ENCODE measurements around the gene PLCZ1. TPM values are rescaled to one million over a fixed set of nuclear protein-coding genes. Genes with fewer than 3 reads are reported as not detected.

PLCZ1 gene
- total RNA-seq, 4 donors from 2014 or later: not detected

- TF ChIP-seq, protein P1, sequence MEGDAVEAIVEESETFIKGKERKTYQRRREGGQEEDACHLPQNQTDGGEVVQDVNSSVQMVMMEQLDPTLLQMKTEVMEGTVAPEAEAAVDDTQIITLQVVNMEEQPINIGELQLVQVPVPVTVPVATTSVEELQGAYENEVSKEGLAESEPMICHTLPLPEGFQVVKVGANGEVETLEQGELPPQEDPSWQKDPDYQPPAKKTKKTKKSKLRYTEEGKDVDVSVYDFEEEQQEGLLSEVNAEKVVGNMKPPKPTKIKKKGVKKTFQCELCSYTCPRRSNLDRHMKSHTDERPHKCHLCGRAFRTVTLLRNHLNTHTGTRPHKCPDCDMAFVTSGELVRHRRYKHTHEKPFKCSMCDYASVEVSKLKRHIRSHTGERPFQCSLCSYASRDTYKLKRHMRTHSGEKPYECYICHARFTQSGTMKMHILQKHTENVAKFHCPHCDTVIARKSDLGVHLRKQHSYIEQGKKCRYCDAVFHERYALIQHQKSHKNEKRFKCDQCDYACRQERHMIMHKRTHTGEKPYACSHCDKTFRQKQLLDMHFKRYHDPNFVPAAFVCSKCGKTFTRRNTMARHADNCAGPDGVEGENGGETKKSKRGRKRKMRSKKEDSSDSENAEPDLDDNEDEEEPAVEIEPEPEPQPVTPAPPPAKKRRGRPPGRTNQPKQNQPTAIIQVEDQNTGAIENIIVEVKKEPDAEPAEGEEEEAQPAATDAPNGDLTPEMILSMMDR (IDR thresholded peaks at IDR 0.05): no peak
- peak; percentile 51 for ATAC-seq (ENCODE audit: low FRiP score)
- no peak for DNase-seq (ENCODE audit: low spot score)
Measured at GRCh38 chr12:18684430-18684829, 53.4 kb downstream of the PLCZ1 start.

DNA sequence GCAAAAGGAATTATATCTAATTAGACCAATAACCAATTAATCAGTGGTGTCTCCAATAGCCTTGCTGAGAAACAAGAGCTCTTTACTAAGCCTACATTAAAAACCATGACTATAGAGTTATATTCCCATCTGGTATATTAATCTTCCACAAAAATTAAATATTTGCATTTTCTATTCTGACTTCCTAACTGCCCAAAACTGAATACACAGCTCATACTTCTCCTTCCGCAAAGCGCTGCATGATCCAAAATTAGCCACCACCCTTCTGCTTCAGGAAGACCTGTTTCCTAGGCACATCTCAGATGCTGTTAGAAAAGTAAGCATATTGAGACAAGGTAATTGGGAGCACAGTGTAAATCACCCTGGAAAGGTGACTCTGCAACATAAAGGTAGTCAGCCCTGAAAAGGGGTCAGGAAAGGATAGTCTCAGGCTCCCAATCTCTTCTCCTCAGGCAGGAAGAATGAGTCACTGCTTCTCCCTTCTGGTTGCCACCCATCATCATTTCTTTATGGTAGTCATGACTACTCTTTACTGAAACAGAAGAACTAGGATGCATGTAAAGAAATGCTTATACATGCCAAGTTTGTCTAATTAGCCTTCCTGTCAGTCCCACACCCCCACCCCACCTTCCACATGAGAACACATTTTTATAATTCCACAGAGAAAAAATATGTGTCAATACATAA lies 54.3 kb downstream of the PLCZ1 start:
- ATAC-seq (ENCODE audit: low FRiP score): no peak

DNA sequence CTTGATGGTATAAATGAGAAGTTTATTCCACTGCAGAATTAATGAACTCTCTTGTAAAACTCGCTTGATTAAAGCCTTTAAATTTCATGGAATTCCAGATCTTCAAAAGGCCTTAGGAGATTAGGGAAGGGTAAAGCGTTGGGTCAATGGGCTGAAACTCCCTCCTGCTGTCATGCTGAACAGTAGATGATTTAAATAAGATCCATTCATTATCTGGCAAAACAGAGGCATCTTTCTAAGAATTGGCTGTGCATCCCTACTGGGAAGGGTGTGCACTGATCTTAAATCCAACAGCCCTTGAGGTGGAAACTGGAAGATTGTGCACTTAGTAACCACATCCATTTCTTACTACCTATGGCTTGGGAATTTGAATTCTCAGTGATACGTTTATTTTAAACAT lies 56.0 kb downstream of the PLCZ1 start:
- TF ChIP-seq, protein P1 (IDR thresholded peaks at IDR 0.05): no peak
- ATAC-seq (ENCODE audit: low FRiP score) (no peak), DNase-seq (ENCODE audit: low spot score) (no peak)

More for the DNA sequence above, 54.3 kb downstream of the PLCZ1 start:
- no peak for DNase-seq (ENCODE audit: low spot score)
- TF ChIP-seq, protein P1 (IDR thresholded peaks at IDR 0.05): no peak

GRCh38 chr12:18676996-18677588 lies 60.7 kb downstream of the PLCZ1 start:
- TF ChIP-seq, protein P1 (IDR thresholded peaks at IDR 0.05): no peak
- DNase-seq (ENCODE audit: low spot score) (no peak), ATAC-seq (ENCODE audit: low FRiP score) (no peak)

DNA sequence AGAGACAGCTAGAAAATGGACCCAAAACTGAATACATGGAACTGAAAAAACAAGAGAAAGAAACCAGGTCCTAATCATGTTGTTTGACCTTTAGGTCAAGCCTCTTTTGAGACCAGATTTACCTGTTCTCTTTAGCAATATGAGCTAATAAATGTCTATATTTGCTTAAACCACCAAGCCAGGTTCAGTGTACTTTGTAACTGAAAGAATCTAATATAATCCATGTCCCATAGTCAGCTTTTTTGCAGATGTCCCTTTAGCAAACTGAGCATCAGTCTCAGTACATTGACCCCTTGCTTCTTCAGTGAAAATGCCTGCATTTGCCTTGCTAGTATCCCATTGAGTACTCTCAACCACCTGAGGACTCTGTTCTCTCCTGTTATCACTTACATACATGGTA lies 61.7 kb downstream of the PLCZ1 start:
- ATAC-seq (ENCODE audit: low FRiP score): no peak
- TF ChIP-seq, protein P1 (IDR thresholded peaks at IDR 0.05): no peak
- DNase-seq (ENCODE audit: low spot score): no peak

DNA sequence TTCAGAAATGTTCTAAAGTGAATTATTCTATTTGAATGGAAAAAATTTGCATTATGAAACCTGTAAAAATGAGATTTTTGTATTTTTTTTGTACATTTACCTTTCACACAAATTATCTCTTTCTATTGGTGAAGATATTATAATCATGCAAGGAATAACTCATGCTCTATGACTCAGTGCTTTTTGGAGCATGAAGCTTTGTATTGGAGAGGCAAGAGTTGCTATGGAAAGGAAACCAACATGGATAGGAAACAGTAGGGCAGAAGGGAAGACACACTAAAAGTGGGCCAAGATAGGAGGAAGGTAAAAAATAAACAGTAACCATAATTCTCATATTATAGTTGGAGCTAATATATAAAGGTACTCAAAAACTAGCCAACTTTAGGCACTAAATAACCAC lies 79.0 kb downstream of the PLCZ1 start:
- ATAC-seq (ENCODE audit: low FRiP score) (no peak), DNase-seq (ENCODE audit: low spot score) (no peak)
- TF ChIP-seq, protein P1 (IDR thresholded peaks at IDR 0.05): no peak

DNA sequence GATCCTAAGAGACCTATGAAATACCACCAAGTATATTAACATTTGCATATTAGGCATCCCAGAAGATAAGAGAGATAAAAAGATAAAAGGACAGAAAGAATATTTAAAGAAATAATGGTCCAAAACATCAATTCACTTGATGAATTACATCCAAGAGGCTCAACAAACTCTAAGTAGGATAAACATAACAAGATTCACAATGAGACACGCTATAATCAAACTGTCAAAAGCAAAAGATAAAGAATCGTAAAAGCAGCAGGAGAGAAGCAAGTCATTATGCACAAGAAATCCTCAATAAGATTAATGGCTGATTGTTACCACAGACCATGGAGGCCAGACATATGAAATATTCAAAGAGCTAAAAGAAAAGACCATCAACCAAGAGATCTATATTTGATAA lies 79.6 kb downstream of the PLCZ1 start:
- ATAC-seq (ENCODE audit: low FRiP score) (no peak), DNase-seq (ENCODE audit: low spot score) (no peak)
- TF ChIP-seq, protein P1 (IDR thresholded peaks at IDR 0.05): no peak
